ENCODE data around the gene ZSCAN22. TPM values are rescaled to one million over a fixed set of nuclear protein-coding genes. Genes with fewer than 3 reads are reported as not detected.
A peak's percentile ranks its signal among the peaks of the same experiment; 100 is the strongest.

ZSCAN22 gene
- total and polyA plus RNA-seq, 4 donors, result 0.25 to 3.1 (median 1.3) TPM

GRCh38 chr19:58291943-58292342, 34.9 kb upstream of the ZSCAN22 start:
- DNase-seq (no peak), ATAC-seq (ENCODE audit: low FRiP score) (no peak)
- Histone ChIP-seq H3K4me3 (ENCODE audit: low read length in 2 of 2) (no peak overlapping the region), H3K4me1 (ENCODE audit: control insufficient read depth in 1 of 2, insufficient read depth in 2 of 2, low read length in 2 of 2) (no peaks in the 10 kb centered on the region), H3K36me3 (ENCODE audit: control insufficient read depth in 1 of 2, insufficient read depth in 2 of 2, low read length in 1 of 2) (peaks cover 8 to 34% of the 10 kb centered on the region in 2 donors), H3K9me3 (ENCODE audit: control insufficient read depth, low read length) (peaks cover 28% of the 10 kb centered on the region), H3K27me3 (ENCODE audit: control insufficient read depth in 1 of 2, insufficient read depth in 2 of 2, low read length in 1 of 2) (no peaks in the 10 kb centered on the region), H3K27ac (ENCODE audit: low read depth in 1 of 2, low read length in 2 of 2) (no peak overlapping the region)
- intact Hi-C loops (cut with DNase I), result no loop called here
- WGBS, 2 donors, result 96 to 98% methylated on average over 7 of the region's 7 CpGs

- Histone ChIP-seq H3K4me1 (ENCODE audit: control insufficient read depth in 1 of 2, insufficient read depth in 2 of 2, low read length in 2 of 2) (no peaks in the 10 kb centered on the region), H3K4me3 (ENCODE audit: low read length in 2 of 2) (no peak overlapping the region), H3K27ac (ENCODE audit: low read depth in 1 of 2, low read length in 2 of 2) (no peak overlapping the region), H3K36me3 (ENCODE audit: control insufficient read depth in 1 of 2, insufficient read depth in 2 of 2, low read length in 1 of 2) (peaks cover 0 to 26% of the 10 kb centered on the region in 2 donors), H3K27me3 (ENCODE audit: control insufficient read depth in 1 of 2, insufficient read depth in 2 of 2, low read length in 1 of 2) (no peaks in the 10 kb centered on the region), H3K9me3 (ENCODE audit: control insufficient read depth, low read length) (peaks cover 21% of the 10 kb centered on the region)
- intact Hi-C loops (cut with DNase I), result no loop called here
- DNase-seq (no peak), ATAC-seq (ENCODE audit: low FRiP score) (no peak)
- 97% methylated on average over 22 of the region's 22 CpGs for WGBS, 2 donors
Observed at GRCh38 chr19:58294743-58295374, 31.9 kb upstream of the ZSCAN22 start.

DNA sequence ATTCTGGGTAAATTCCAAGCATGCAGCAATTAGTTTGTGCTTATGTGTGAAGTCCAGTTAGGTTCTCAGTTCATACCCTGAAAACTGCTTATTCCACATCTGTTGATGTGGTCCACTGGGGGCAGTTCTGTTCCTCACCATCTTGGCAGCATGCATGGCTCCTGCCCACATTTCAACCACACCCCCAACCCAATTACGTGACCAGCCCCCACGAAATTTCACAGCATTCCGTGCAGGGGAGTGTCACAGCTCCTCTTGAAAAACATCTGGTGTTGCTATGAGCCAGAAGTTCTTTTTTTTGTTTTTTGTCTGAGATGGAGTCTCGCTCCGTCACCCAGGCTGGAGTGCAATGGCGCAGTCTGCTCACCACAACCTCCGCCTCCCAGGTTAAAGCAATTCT, 30.7 kb upstream of the ZSCAN22 start:
- Histone ChIP-seq H3K27ac (ENCODE audit: low read depth in 1 of 2, low read length in 2 of 2) (no peak overlapping the region), H3K27me3 (ENCODE audit: control insufficient read depth in 1 of 2, insufficient read depth in 2 of 2, low read length in 1 of 2) (no peaks in the 10 kb centered on the region), H3K4me3 (ENCODE audit: low read length in 2 of 2) (no peak overlapping the region), H3K4me1 (ENCODE audit: control insufficient read depth in 1 of 2, insufficient read depth in 2 of 2, low read length in 2 of 2) (no peaks in the 10 kb centered on the region), H3K36me3 (ENCODE audit: control insufficient read depth in 1 of 2, insufficient read depth in 2 of 2, low read length in 1 of 2) (peaks cover 0 to 29% of the 10 kb centered on the region in 2 donors), H3K9me3 (ENCODE audit: control insufficient read depth, low read length) (peaks cover 23% of the 10 kb centered on the region)
- WGBS, 2 donors, result 94 to 97% methylated on average over 7 of the region's 7 CpGs
- ATAC-seq (ENCODE audit: low FRiP score) (no peak), DNase-seq (no peak)
- intact Hi-C loops (cut with DNase I), result no loop called here

GRCh38 chr19:58300620-58301019, 26.2 kb upstream of the ZSCAN22 start:
- intact Hi-C loops (cut with DNase I), result loop anchor here in 1 of 2 donors (5.0 kb wide), 1 partner anchor 118 kb away; the partner anchor contains the start of gene ZNF274
- Histone ChIP-seq H3K4me3 (ENCODE audit: low read length in 2 of 2) (no peak overlapping the region), H3K36me3 (ENCODE audit: control insufficient read depth in 1 of 2, insufficient read depth in 2 of 2, low read length in 1 of 2) (peaks cover 0 to 5% of the 10 kb centered on the region in 2 donors), H3K27ac (ENCODE audit: low read depth in 1 of 2, low read length in 2 of 2) (no peak overlapping the region), H3K4me1 (ENCODE audit: control insufficient read depth in 1 of 2, insufficient read depth in 2 of 2, low read length in 2 of 2) (no peaks in the 10 kb centered on the region), H3K27me3 (ENCODE audit: control insufficient read depth in 1 of 2, insufficient read depth in 2 of 2, low read length in 1 of 2) (no peaks in the 10 kb centered on the region), H3K9me3 (ENCODE audit: control insufficient read depth, low read length) (peaks cover 2% of the 10 kb centered on the region)
- ATAC-seq (ENCODE audit: low FRiP score) (no peak), DNase-seq (no peak)
- WGBS, 2 donors, result 87 to 91% methylated on average over 7 of the region's 7 CpGs

- Histone ChIP-seq H3K9me3 (ENCODE audit: control insufficient read depth, low read length) (peaks cover 2% of the 10 kb centered on the region), H3K4me1 (ENCODE audit: control insufficient read depth in 1 of 2, insufficient read depth in 2 of 2, low read length in 2 of 2) (peaks cover 0 to 6% of the 10 kb centered on the region in 2 donors), H3K27me3 (ENCODE audit: control insufficient read depth in 1 of 2, insufficient read depth in 2 of 2, low read length in 1 of 2) (no peaks in the 10 kb centered on the region), H3K27ac (ENCODE audit: low read depth in 1 of 2, low read length in 2 of 2) (peak overlapping the region in 1 of 2 donors; percentile 52), H3K4me3 (ENCODE audit: low read length in 2 of 2) (no peak overlapping the region), H3K36me3 (ENCODE audit: control insufficient read depth in 1 of 2, insufficient read depth in 2 of 2, low read length in 1 of 2) (peaks cover 0 to 5% of the 10 kb centered on the region in 2 donors)
- DNase-seq (no peak), ATAC-seq (ENCODE audit: low FRiP score) (no peak)
- intact Hi-C loops (cut with DNase I), result loop anchor here (2.0 to 5.0 kb wide), 2 partner anchors 25 to 122 kb away; partner anchors contain the start of genes ZNF8 (in 2 of the 2) and ZNF274 (in 1 of the 2)
- 80 to 84% methylated on average over 7 of the region's 7 CpGs for WGBS, 2 donors
Observed at GRCh38 chr19:58304255-58304654, 22.5 kb upstream of the ZSCAN22 start.

GRCh38 chr19:58304748-58305064, 22.1 kb upstream of the ZSCAN22 start:
- Histone ChIP-seq H3K36me3 (ENCODE audit: control insufficient read depth in 1 of 2, insufficient read depth in 2 of 2, low read length in 1 of 2) (peaks cover 0 to 5% of the 10 kb centered on the region in 2 donors), H3K4me3 (ENCODE audit: low read length in 2 of 2) (peak overlapping the region in 1 of 2 donors; percentile 50), H3K27me3 (ENCODE audit: control insufficient read depth in 1 of 2, insufficient read depth in 2 of 2, low read length in 1 of 2) (no peaks in the 10 kb centered on the region), H3K27ac (ENCODE audit: low read depth in 1 of 2, low read length in 2 of 2) (peak overlapping the region in 1 of 2 donors; percentile 52), H3K9me3 (ENCODE audit: control insufficient read depth, low read length) (peaks cover 2% of the 10 kb centered on the region), H3K4me1 (ENCODE audit: control insufficient read depth in 1 of 2, insufficient read depth in 2 of 2, low read length in 2 of 2) (peaks cover 0 to 6% of the 10 kb centered on the region in 2 donors)
- intact Hi-C loops (cut with DNase I), result loop anchor here (1.0 to 5.0 kb wide), 3 partner anchors 23 to 122 kb away; partner anchors contain the start of genes ZNF8 (in 2 of the 2) and ZNF274 (in 1 of the 2)
- no peak for ATAC-seq (ENCODE audit: low FRiP score)
- DNase-seq, result no peak
- 7 to 15% methylated on average over 7 of the region's 7 CpGs for WGBS, 2 donors

GRCh38 chr19:58305065-58305931, 21.5 kb upstream of the ZSCAN22 start, which contains the start of gene ERVK3-1:
Gene ERVK3-1, plus strand, starts transcription at chr19:58305377. Its CDS starts 6,792 bp downstream, at chr19:58312169.
- Histone ChIP-seq H3K9me3 (ENCODE audit: control insufficient read depth, low read length) (peaks cover under 1% of the 10 kb centered on the region), H3K27me3 (ENCODE audit: control insufficient read depth in 1 of 2, insufficient read depth in 2 of 2, low read length in 1 of 2) (no peaks in the 10 kb centered on the region), H3K36me3 (ENCODE audit: control insufficient read depth in 1 of 2, insufficient read depth in 2 of 2, low read length in 1 of 2) (peaks cover 0 to 3% of the 10 kb centered on the region in 2 donors), H3K4me3 (ENCODE audit: low read length in 2 of 2) (peak within 1 kb of the TSS; percentile 76 to 85), H3K4me1 (ENCODE audit: control insufficient read depth in 1 of 2, insufficient read depth in 2 of 2, low read length in 2 of 2) (peaks cover 0 to 6% of the 10 kb centered on the region in 2 donors), H3K27ac (ENCODE audit: low read depth in 1 of 2, low read length in 2 of 2) (peak within 1 kb of the TSS; percentile 52 to 66)
- WGBS, 2 donors, result 0 to 1% methylated on average over 55 of the region's 55 CpGs
- peak; percentile 98 to 99 for DNase-seq
- intact Hi-C loops (cut with DNase I), result loop anchor here (1.0 to 2.0 kb wide), 2 partner anchors 22 to 26 kb away; partner anchors contain the start of gene ZNF8 (in 2 of the 2)
- ATAC-seq (ENCODE audit: low FRiP score), result peak; percentile 99

DNA sequence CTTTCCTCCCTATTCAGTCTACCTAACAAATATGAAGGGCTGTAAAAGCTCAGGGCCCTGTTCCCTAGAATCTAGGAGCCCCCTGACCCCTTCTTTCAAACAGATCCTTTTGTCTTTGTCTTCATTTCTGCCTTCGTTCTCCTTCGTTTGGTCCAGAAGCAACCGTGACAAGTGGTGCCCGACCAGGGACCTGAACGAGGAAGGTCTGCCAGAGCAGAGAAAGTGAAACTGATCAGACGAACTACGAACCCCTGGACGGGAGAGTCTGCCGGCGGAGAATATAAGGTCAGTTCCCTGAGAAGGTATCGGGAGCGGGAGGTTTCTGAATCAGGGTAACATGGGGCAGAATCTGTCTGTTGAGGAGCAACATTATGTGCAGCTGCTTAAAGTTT, 20.9 kb upstream of the ZSCAN22 start:
- H3K9me3 ChIP-seq (ENCODE audit: control insufficient read depth, low read length), result no peaks in the 10 kb centered on the region
- ATAC-seq (ENCODE audit: low FRiP score) (no peak), DNase-seq (no peak)
- H3K36me3 ChIP-seq (ENCODE audit: control insufficient read depth in 1 of 2, insufficient read depth in 2 of 2, low read length in 1 of 2), result no peaks in the 10 kb centered on the region
- intact Hi-C loops (cut with DNase I), result loop anchor here (1.0 to 2.0 kb wide), 2 partner anchors 21 to 27 kb away; partner anchors contain the start of gene ZNF8 (in 2 of the 2)
- H3K27me3 ChIP-seq (ENCODE audit: control insufficient read depth in 1 of 2, insufficient read depth in 2 of 2, low read length in 1 of 2), result no peaks in the 10 kb centered on the region
- H3K4me1 ChIP-seq (ENCODE audit: control insufficient read depth in 1 of 2, insufficient read depth in 2 of 2, low read length in 2 of 2), result peaks cover 0 to 6% of the 10 kb centered on the region in 2 donors
- 67 to 71% methylated on average over 12 of the region's 12 CpGs for WGBS, 2 donors
- H3K27ac ChIP-seq (ENCODE audit: low read depth in 1 of 2, low read length in 2 of 2), result no peak overlapping the region
- H3K4me3 ChIP-seq (ENCODE audit: low read length in 2 of 2), result peak overlapping the region; percentile 76 to 85

All from aorta (tissue), 5 donors.